Measurements from ENCODE around the gene SIVA1. TPM values are rescaled to one million over a fixed set of nuclear protein-coding genes. Genes with fewer than 3 reads are reported as not detected.

The SIVA1 gene
- total and polyA plus RNA-seq, 7 donors, result 55.8 to 233 (median 105) TPM

GRCh38 chr14:104746071-104746545 is 6.8 kb upstream of the SIVA1 start:
- WGBS, 3 donors, result 62 to 81% (median 79%) methylated on average over 13 of the region's 13 CpGs
- ATAC-seq, result no peak
- Histone ChIP-seq H3K27ac (peak overlapping the region; percentile 76), H3K4me3 (no peak overlapping the region), H3K4me1 (peaks cover 33% of the 10 kb centered on the region), H3K9me3 (no peaks in the 10 kb centered on the region), H3K27me3 (ENCODE audit: insufficient read depth in 3 of 3, low read length in 2 of 3) (no peaks in the 10 kb centered on the region), H3K36me3 (ENCODE audit: insufficient read depth in 1 of 2, low read depth in 1 of 2) (peaks cover 0 to 52% of the 10 kb centered on the region in 2 donors)
- peak in 1 of 2 donors; percentile 48 for DNase-seq
- intact Hi-C loops (cut with DNase I), result no loop called here
- TF ChIP-seq CTCF (IDR thresholded peaks at IDR 0.05), result no peak

GRCh38 chr14:104746934-104747481 is 5.9 kb upstream of the SIVA1 start:
- intact Hi-C loops (cut with DNase I), result no loop called here
- H3K4me1 ChIP-seq, result peaks cover 35% of the 10 kb centered on the region
- ATAC-seq, result no peak
- H3K27ac ChIP-seq, result peak overlapping the region; percentile 76
- no peak overlapping the region for H3K4me3 ChIP-seq
- H3K27me3 ChIP-seq (ENCODE audit: insufficient read depth in 3 of 3, low read length in 2 of 3), result no peaks in the 10 kb centered on the region
- H3K36me3 ChIP-seq (ENCODE audit: insufficient read depth in 1 of 2, low read depth in 1 of 2), result peaks cover 0 to 43% of the 10 kb centered on the region in 2 donors
- WGBS, 3 donors, result 30 to 55% (median 36%) methylated on average over 7 of the region's 7 CpGs
- peak in 1 of 2 donors; percentile 60 for DNase-seq
- H3K9me3 ChIP-seq, result no peaks in the 10 kb centered on the region
- no peak for TF ChIP-seq CTCF (IDR thresholded peaks at IDR 0.05)

- 72 to 84% (median 75%) methylated on average over 9 of the region's 9 CpGs for WGBS, 3 donors
- H3K27me3 ChIP-seq (ENCODE audit: insufficient read depth in 3 of 3, low read length in 2 of 3), result no peaks in the 10 kb centered on the region
- peak in 1 of 2 donors; percentile 19 for DNase-seq
- TF ChIP-seq CTCF (IDR thresholded peaks at IDR 0.05), result no peak
- H3K4me1 ChIP-seq, result peaks cover 37% of the 10 kb centered on the region
- no peak for ATAC-seq
- intact Hi-C loops (cut with DNase I), result no loop called here
- H3K4me3 ChIP-seq, result no peak overlapping the region
- peak overlapping the region; percentile 76 for H3K27ac ChIP-seq
- peaks cover 0 to 35% of the 10 kb centered on the region in 2 donors for H3K36me3 ChIP-seq (ENCODE audit: insufficient read depth in 1 of 2, low read depth in 1 of 2)
- H3K9me3 ChIP-seq, result no peaks in the 10 kb centered on the region
Measured at GRCh38 chr14:104747876-104748275, 5.1 kb upstream of the SIVA1 start.

GRCh38 chr14:104749111-104749649 is 3.8 kb upstream of the SIVA1 start:
- ATAC-seq, result peak in 3 of 4 donors; percentile 2 to 50 (median 26)
- intact Hi-C loops (cut with DNase I), result no loop called here
- WGBS, 3 donors, result 19 to 37% (median 20%) methylated on average over 11 of the region's 11 CpGs

More at GRCh38 chr14:104749111-104749649, 3.8 kb upstream of the SIVA1 start:
- peaks cover 0 to 23% of the 10 kb centered on the region in 2 donors for H3K36me3 ChIP-seq (ENCODE audit: insufficient read depth in 1 of 2, low read depth in 1 of 2)
- no peaks in the 10 kb centered on the region for H3K27me3 ChIP-seq (ENCODE audit: insufficient read depth in 3 of 3, low read length in 2 of 3)
- peak overlapping the region; percentile 76 for H3K27ac ChIP-seq
- H3K4me3 ChIP-seq, result no peak overlapping the region
- no peak for TF ChIP-seq CTCF (IDR thresholded peaks at IDR 0.05)
- H3K9me3 ChIP-seq, result no peaks in the 10 kb centered on the region
- H3K4me1 ChIP-seq, result peaks cover 44% of the 10 kb centered on the region
- peak in 1 of 2 donors; percentile 88 for DNase-seq
